Fibroblast of pulmonary artery (primary cell): ENCODE data around the gene FSTL1.
A peak's percentile ranks its signal among the peaks of the same experiment; 100 is the strongest.

Experiments
- DNase-seq: peaks from one replicate; pipeline ENCODE4 v3.0.0-alpha.2; 2010; ENCODE audit warnings: low read depth
- H3K4me3 ChIP-seq: replicated peaks from 2 replicates; pipeline ENCODE4 v1.5.1; 2011; ENCODE audit warnings: low read depth, mild to moderate bottlenecking, control low read depth, low read length, moderate library complexity
- TF ChIP-seq, protein P1 (sequence below): IDR thresholded peaks from 2 replicates; pipeline ENCODE4 v1.5.1; 2011; ENCODE audit warnings: mild to moderate bottlenecking, control low read depth, low read length, inconsistent platforms; ENCODE audit errors: missing control alignments

FSTL1 gene

DNA sequence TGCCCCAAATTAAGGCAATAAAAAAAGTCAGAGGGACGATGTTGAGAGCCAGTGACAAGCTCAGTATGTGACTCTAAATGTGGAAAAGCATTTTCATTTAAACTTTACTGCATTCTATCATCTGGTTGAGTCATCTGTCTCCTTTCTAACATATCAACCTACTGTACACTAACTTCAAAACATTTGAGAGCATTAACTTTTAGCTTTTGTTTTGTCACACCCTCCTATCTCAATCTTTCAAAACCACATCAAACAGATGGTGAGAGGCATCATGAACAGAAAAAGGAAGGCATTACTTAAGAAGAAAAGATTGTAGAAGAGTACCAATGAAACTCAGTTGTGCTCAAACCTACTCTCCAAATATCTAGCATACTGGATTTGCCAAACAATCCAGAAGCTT is 106.4 kb downstream of the FSTL1 start:
- TF ChIP-seq, protein P1, sequence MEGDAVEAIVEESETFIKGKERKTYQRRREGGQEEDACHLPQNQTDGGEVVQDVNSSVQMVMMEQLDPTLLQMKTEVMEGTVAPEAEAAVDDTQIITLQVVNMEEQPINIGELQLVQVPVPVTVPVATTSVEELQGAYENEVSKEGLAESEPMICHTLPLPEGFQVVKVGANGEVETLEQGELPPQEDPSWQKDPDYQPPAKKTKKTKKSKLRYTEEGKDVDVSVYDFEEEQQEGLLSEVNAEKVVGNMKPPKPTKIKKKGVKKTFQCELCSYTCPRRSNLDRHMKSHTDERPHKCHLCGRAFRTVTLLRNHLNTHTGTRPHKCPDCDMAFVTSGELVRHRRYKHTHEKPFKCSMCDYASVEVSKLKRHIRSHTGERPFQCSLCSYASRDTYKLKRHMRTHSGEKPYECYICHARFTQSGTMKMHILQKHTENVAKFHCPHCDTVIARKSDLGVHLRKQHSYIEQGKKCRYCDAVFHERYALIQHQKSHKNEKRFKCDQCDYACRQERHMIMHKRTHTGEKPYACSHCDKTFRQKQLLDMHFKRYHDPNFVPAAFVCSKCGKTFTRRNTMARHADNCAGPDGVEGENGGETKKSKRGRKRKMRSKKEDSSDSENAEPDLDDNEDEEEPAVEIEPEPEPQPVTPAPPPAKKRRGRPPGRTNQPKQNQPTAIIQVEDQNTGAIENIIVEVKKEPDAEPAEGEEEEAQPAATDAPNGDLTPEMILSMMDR: no peak
- no peak overlapping the region for H3K4me3 ChIP-seq
- peak; percentile 12 for DNase-seq
